Ascending aorta (tissue), 2 donors: Measurements from ENCODE around the gene KCP. TPM values are rescaled to one million over a fixed set of nuclear protein-coding genes. Genes with fewer than 3 reads are reported as not detected.

Source experiments
- DNase-seq, 2 donors: peaks; one replicate each; pipeline ENCODE4 v3.0.0-alpha.2; 2019; ENCODE audit warnings: low spot score in 2 of 2
- H3K27ac ChIP-seq, 2 donors: fragments of 200-600 bp; sonication (generic); one replicate each; pipeline ENCODE4 v1.5.1; 2016 to 2017; ENCODE audit warnings: mild to moderate bottlenecking in 1 of 2
- H3K27me3 ChIP-seq: fragments of 200-600 bp; sonication (generic); one replicate; pipeline ENCODE4 v1.5.1; 2017
- H3K36me3 ChIP-seq, 2 donors: fragments of 200-600 bp; sonication (generic); one replicate each; pipeline ENCODE4 v1.5.1; 2016
- H3K4me1 ChIP-seq, 2 donors: fragments of 200-600 bp; sonication (generic); one replicate each; pipeline ENCODE4 v1.5.1; 2016 to 2017; ENCODE audit warnings: mild to moderate bottlenecking in 1 of 2
- H3K4me3 ChIP-seq, 2 donors: fragments of 200-600 bp; sonication (generic); one replicate each; pipeline ENCODE4 v1.5.1; 2016 to 2017; ENCODE audit warnings: mild to moderate bottlenecking in 1 of 2
- H3K9me3 ChIP-seq, 2 donors: fragments of 200-600 bp; sonication (generic); one replicate each; pipeline ENCODE4 v1.5.1; 2016
- intact Hi-C: fragments of 100-400 bp; cut with DNase I; formaldehyde crosslinking; loops from one replicate; pipeline ENCODE4 v1.15.1; 2023
- total RNA-seq: library from RNA; depleted of rRNA; stranded (reverse); fragments of >200 nt; gene quantifications from one replicate; pipeline ENCODE4 v1.1.0, GENCODE V29; 2016
- TF ChIP-seq, protein P1 (sequence below), 3 experiments: fragments of 200-600 bp in 2 of 3; fragments of 450-650 bp in 1 of 3; sonication (generic) in 2 of 3; IDR thresholded peaks; one replicate each; pipeline ENCODE4 v1.5.1; 2016 to 2019; ENCODE audit warnings: antibody characterized with exemption in 3 of 3, mild to moderate bottlenecking in 1 of 3, moderate library complexity in 1 of 3

Gene KCP
- total RNA-seq, 1 donor from 2014 or later, result 1.2 TPM

DNA sequence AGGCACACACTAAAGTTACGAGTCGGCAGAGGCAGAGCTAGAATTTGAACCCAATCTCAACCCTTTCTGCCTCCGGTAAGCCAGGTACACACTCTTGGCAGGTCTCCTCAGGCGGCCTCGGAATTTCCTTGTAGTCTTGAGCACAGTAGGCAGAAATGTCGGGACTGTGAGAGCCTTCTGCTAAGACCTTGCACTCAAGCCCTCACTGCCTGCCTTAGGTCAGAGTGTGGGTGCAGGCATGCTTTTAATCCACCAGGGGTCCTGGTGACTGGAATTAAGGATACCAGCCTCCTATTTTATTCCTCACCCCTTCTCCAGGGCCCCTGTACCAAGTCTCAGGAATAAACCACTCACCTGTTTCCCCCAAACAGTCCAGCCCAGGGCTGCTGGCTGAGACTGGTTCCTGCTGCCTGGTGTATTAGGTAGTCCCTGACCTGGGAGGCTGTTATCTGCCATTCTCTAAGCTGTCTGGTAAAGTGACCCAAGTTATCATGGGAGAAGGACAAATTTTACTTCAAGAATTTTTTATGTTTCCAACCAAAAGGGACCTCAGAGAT, 47.0 kb downstream of the KCP start:
- no peaks in the 10 kb centered on the region for H3K9me3 ChIP-seq
- peak overlapping the region; percentile 73 to 79 for H3K4me3 ChIP-seq
- no peaks in the 10 kb centered on the region for H3K27me3 ChIP-seq
- H3K36me3 ChIP-seq, result peaks cover 7 to 10% of the 10 kb centered on the region in 2 donors
- peak overlapping the region; percentile 60 to 63 for H3K27ac ChIP-seq
- H3K4me1 ChIP-seq, result peaks cover 12 to 35% of the 10 kb centered on the region in 2 donors
- DNase-seq, result no peak
- intact Hi-C loops, result loop anchor here (2.0 to 5.0 kb wide), 3 partner anchors 35 to 125 kb away; partner anchors contain the start of genes CALU and CCDC136
- TF ChIP-seq, protein P1, sequence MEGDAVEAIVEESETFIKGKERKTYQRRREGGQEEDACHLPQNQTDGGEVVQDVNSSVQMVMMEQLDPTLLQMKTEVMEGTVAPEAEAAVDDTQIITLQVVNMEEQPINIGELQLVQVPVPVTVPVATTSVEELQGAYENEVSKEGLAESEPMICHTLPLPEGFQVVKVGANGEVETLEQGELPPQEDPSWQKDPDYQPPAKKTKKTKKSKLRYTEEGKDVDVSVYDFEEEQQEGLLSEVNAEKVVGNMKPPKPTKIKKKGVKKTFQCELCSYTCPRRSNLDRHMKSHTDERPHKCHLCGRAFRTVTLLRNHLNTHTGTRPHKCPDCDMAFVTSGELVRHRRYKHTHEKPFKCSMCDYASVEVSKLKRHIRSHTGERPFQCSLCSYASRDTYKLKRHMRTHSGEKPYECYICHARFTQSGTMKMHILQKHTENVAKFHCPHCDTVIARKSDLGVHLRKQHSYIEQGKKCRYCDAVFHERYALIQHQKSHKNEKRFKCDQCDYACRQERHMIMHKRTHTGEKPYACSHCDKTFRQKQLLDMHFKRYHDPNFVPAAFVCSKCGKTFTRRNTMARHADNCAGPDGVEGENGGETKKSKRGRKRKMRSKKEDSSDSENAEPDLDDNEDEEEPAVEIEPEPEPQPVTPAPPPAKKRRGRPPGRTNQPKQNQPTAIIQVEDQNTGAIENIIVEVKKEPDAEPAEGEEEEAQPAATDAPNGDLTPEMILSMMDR (IDR thresholded peaks at IDR 0.05), result peak; percentile 23 to 30 (median 28)

DNA sequence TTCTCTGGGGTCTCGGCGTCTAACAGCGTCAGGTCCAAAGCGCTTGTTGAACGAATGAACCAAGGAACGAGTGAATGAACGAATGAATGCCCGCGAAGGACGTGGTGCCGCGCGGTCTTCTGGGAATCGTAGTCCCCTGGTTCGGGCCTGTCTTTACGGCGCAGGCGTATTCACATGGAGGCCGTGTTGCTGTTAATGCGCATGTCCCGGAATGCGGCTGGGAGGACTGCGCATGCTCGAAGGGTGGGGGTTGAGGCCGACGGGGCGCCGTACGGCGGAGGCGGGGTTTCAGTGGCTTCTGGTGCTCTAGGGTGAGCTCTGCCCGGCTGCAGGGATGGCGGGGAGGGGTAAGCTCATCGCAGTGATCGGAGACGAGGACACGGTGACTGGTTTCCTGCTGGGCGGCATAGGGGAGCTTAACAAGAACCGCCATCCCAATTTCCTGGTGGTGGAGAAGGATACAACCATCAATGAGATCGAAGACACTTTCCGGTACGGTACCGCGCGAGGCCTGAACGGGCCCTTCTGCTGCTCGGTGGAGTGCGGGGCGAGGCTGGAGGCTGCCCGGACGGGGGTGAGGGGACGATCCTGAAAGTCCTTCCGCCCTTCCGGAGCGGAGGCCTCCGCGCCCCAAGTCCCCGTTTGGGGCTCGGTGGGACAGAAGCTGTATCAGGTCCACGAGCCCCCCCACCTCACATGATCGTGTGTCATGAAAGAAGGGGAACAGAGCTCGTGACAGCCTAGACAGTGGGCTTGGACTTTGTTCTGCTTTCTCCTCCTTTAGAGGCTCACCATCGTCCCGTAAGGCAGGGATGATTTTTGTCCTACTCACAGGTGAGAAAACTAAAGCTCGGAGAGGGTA, 47.7 kb downstream of the KCP start, which contains the start of gene ATP6V1F:
ATP6V1F (plus strand) TSS at position 286 of the 862 bp plus-strand sequence; CDS start at position 335, 49 bp downstream.
- Histone ChIP-seq H3K4me1 (peaks cover 12 to 38% of the 10 kb centered on the region in 2 donors), H3K4me3 (peak within 1 kb of the TSS; percentile 73 to 79), H3K27ac (peak within 1 kb of the TSS; percentile 60 to 63), H3K27me3 (no peaks in the 10 kb centered on the region), H3K36me3 (peaks cover 7 to 10% of the 10 kb centered on the region in 2 donors), H3K9me3 (no peaks in the 10 kb centered on the region)
- intact Hi-C loops, result loop anchor here (2.0 to 5.0 kb wide), 3 partner anchors 34 to 124 kb away; partner anchors contain the start of genes CALU and CCDC136
- peak; percentile 94 to 99 for DNase-seq
- TF ChIP-seq, protein P1 (IDR thresholded peaks at IDR 0.05), result no peak

DNA sequence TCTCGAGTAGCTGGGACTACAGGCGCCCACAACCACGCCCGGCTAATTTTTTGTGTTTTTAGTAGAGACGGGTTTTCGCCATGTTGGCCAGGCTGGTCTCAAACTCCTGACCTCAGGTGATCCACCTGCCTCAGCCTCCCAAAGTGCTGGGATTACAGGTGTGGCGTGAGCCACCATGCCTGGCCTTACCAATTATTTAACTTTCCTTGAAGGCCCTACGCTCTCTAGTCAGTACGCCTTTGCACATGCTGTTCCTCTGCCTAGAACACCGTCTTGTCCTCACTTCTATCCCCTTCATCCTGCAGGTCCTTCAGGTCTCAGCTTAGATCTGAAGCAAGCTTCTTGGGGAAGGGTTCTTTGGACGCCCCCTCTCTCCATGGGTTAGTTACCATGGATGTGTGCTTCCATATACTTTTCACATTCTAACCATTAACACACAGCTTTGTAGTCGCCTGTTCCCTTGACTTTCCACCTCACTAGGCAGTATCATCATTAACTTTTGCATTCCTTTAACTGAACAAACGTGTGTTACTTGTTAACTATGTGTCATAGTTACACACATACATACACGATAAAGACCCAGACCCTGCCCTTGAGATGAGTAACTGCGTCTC, 48.4 kb downstream of the KCP start:
- H3K36me3 ChIP-seq, result peaks cover 9 to 11% of the 10 kb centered on the region in 2 donors

DNA sequence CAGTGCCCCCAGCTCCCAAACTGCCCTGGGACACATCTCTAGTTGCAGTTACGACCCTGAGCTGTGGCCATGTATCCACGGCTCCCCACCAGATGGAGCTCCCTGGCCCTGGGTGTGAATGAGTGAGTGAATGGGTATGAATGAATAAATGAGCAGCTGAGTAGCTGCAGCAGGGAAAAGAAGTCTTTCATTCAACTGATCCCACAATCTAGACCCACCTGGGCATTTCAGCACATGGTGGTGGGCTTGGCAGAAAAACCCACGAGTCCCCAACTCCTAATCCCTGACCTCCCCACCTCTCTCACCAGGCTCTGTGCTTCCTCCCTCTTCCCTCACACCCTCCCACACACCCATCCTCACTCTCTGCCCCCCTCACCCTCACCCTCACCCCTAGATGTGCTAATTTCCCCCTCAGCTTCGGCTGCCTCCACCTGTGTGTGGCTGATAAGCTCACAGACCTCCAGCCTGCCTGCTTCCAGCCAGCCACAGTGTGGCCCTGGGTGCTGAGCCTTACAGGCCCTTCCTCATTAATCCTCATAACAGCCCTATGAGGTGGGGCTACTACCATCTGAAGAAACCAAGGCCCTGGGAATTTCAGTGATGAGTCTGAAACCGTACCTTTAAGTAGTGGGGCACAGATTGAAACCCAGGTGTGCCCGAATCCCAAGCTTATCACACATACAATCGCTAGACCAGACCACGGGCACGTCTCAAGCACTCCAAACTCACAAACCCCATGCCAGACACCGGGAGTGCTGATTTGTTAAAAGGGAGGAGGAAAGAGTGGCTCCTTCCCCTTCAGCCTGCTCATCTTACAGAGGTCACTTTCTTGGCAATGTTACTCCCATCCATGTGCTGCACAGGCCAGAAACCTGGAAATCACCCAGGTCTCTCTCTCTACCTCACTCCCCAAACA, 50.1 kb downstream of the KCP start:
- Histone ChIP-seq H3K27ac (peak overlapping the region; percentile 74 to 82), H3K4me1 (peaks cover 12 to 38% of the 10 kb centered on the region in 2 donors), H3K4me3 (no peak overlapping the region), H3K27me3 (no peaks in the 10 kb centered on the region), H3K9me3 (no peaks in the 10 kb centered on the region), H3K36me3 (peaks cover 21 to 25% of the 10 kb centered on the region in 2 donors)
- DNase-seq, result no peak
- TF ChIP-seq, protein P1 (IDR thresholded peaks at IDR 0.05), result no peak
- intact Hi-C loops, result loop anchor here (5.0 kb wide), 1 partner anchor 68 kb away; the partner anchor contains the start of gene CCDC136

More for the DNA sequence above, 48.4 kb downstream of the KCP start:
- DNase-seq, result no peak
- Histone ChIP-seq H3K4me3 (peak overlapping the region; percentile 73 to 79), H3K4me1 (peaks cover 12 to 38% of the 10 kb centered on the region in 2 donors), H3K9me3 (no peaks in the 10 kb centered on the region), H3K27me3 (no peaks in the 10 kb centered on the region), H3K27ac (peak overlapping the region in 1 of 2 donors; percentile 60)
- TF ChIP-seq, protein P1 (IDR thresholded peaks at IDR 0.05), result no peak
- intact Hi-C loops, result loop anchor here (2.0 to 5.0 kb wide), 3 partner anchors 33 to 123 kb away; partner anchors contain the start of genes CALU and CCDC136
